AG10803 (cell line): ENCODE measurements around the gene RALGAPB.
"Not testable (repeated sequence)": the region's sequence is repeated elsewhere in the genome, so short reads cannot be mapped to it uniquely, and the experiment has no call there.

Source experiments
- DNase-seq: peaks from one replicate; pipeline ENCODE4 v3.0.0; 2010; ENCODE audit warnings: low read depth
- H3K4me3 ChIP-seq: 2 replicates; pipeline ENCODE4 v1.5.1; 2011; ENCODE audit warnings: mild to moderate bottlenecking, low read length, control low read depth
- TF ChIP-seq, protein P1 (sequence below): conservative IDR thresholded peaks from 2 replicates; pipeline ENCODE4 v1.5.1; 2011; ENCODE audit warnings: mild to moderate bottlenecking, low read length, control low read depth, inconsistent platforms

Gene RALGAPB

DNA sequence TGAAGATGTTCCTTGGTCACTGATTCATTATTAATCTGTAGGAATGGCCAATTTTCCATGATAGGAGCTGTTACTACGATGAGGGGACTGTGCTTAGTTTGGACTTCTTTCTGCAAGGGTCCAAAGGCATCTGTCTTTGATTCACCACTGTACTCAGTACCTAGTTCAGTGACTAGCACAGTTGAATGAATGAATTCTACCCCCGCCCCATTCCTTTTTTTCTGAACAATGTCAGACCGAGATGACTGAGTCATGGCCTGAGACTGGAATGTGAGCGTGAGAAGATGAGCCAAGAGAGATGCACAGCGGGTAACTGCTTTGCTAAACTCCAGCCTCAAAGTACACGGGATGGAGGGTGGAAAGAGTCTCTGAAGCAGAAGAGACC, 37.1 kb upstream of the RALGAPB start:
- peak; percentile 67 for DNase-seq
- H3K4me3 ChIP-seq = no peak overlapping the region; the same call in 1 of the 2 replicates
- TF ChIP-seq, protein P1, sequence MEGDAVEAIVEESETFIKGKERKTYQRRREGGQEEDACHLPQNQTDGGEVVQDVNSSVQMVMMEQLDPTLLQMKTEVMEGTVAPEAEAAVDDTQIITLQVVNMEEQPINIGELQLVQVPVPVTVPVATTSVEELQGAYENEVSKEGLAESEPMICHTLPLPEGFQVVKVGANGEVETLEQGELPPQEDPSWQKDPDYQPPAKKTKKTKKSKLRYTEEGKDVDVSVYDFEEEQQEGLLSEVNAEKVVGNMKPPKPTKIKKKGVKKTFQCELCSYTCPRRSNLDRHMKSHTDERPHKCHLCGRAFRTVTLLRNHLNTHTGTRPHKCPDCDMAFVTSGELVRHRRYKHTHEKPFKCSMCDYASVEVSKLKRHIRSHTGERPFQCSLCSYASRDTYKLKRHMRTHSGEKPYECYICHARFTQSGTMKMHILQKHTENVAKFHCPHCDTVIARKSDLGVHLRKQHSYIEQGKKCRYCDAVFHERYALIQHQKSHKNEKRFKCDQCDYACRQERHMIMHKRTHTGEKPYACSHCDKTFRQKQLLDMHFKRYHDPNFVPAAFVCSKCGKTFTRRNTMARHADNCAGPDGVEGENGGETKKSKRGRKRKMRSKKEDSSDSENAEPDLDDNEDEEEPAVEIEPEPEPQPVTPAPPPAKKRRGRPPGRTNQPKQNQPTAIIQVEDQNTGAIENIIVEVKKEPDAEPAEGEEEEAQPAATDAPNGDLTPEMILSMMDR = no peak

DNA sequence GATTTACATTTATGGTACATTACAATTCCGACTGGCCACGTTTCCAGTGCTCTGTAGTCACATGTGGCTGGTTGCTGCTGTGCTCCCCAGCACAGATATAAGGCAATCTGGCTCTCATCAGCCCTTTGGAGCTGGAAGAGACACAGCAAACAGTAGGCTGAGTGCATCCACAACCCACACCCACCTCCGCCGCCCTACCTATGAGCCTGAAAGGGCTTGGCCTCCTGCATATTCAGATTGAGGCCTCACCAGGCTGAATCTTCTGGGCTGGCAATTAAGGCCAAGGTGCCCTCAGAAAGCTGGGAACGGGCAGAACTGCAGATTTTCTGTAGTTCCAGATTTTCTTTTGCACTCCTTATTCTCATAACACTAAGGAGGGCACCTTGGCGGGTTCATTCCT, 34.8 kb upstream of the RALGAPB start:
- TF ChIP-seq, protein P1 = no peak
- H3K4me3 ChIP-seq = no peak overlapping the region
- DNase-seq = no peak

DNA sequence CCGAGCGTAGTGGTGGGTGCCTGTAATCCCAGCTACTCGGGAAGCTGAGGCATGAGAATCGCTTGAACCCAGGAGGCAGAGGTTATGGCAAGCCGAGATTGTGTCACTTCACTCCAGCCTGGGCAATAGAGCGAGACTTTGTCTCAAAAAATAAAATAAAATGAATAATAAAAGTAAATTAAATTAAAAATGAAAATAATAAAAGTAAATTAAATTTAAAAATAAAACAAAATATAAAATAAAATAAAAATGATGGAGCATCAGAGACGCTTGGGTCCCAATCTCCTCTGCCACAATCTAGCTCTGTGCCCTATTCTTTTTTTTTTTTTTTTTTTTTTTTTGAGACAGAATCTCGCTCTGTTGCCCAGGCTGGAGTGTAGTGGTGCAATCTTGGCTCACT, 31.5 kb upstream of the RALGAPB start:
- H3K4me3 ChIP-seq, DNase-seq: not testable (repeated sequence)

DNA sequence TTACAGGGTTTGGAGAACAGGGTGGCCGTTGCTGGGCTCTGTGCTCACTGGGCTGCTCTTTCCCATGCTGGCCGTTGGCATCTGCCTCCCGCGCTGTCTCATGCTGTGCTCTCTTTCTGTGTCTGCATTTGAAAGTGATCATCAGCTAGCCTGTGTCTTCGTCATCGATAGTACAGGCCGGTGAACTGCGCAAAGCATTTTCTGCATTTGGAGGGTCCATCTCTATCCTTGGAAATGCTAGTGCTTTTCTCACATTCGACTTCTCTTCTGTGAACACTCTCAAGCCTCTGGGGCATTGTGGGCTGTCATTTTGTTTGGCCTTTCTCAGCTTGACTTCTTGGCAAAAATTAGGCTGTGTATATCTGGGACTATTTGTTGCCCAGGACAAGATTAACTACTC, 30.7 kb upstream of the RALGAPB start:
- no peak for DNase-seq
- TF ChIP-seq, protein P1 = no peak
- H3K4me3 ChIP-seq = no peak overlapping the region

DNA sequence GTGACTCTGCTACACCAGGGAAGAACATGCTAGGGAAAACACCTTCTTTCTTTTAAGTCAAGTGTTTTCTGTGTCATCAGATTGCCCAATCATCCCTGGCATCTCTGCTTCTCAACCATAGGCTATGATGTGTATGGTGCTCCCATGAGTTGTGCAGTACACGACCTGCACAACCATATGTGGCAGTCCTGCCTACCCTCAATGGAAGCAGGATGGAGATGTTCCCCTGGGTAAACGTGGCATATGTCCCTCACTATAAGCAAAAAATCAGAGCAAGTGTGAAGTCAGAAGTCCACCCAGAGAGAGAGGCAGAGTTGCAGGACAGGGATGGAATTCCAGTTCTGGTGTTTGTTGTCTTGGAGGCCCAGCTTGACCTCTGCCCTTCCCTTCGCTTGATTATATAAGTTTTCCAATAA, 27.3 kb upstream of the RALGAPB start:
- no peak for DNase-seq
- H3K4me3 ChIP-seq = no peak overlapping the region
- TF ChIP-seq, protein P1 = no peak

DNA sequence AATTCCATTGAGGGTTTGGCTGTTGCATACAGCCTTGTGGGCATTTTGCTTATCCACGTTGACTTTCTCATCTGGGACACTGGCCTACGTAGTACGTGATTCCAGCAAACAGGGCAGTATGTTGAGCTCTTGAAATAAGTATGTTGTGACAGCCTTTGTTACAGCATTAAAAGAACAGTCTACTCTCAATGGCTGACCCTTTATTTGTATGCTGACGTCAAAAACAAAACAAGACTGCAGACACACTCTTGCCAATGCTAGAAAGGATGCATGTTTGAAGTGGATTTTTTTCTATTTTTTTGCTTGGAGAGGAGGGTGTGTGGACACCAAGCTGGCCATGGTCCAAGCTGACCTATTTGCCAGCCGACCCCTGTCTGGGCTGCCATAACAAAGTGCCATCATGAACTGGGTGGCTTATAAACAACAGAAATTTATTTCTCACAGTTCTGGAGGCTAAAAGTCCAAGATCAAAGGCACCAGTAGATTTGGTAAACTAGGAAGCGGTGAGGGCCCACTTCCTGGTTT, 26.7 kb upstream of the RALGAPB start:
- TF ChIP-seq, protein P1 = no peak
- no peak for DNase-seq
- H3K4me3 ChIP-seq = peak overlapping the region; percentile 94

DNA sequence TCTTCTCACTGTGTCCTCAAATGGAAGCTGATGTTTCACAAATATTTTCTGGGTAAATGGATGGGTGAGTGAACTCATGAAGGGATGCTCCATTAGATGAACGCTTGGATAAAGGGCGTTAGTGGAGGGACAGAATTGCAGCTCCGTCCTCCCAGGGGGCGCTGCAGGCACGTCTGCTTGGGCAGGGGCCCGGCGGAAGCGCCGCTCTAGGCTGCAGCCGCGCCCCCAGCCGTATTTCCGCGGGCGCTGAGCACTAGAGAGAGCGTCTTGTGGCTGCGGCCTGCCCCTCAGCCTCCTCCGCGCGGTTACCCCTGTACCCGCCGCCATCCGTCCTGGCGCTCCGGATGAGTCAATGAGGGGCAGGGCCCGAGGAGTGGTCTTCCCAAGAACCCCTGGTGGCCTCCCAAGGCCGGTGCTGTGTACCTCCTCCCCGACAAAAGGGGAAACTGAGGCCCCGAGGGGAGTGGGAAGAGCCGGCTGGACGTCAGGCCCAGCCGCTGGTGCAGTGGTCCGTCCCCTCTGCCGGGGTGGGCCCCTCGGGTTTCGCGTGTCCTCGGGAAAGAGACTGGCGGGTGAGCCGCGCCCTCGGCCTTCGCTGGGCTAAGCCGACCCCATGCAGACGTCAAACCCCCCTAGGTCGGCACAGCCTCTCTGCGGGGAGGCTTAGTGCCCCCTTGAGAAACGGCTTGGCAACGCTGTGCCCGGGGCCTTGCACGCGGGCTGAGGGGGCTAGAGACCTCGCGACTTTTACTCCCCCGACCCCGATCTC, 26.0 kb upstream of the RALGAPB start:
- peak overlapping the region; percentile 94 for H3K4me3 ChIP-seq
- peak; percentile 97 for DNase-seq
- TF ChIP-seq, protein P1 = peak; percentile 83
